HG03175 (cell line): ENCODE results near the gene ATF1.

Experiments used
- ATAC-seq: cut with Tn5 transposase; IDR thresholded peaks from one replicate; pipeline ENCODE4 v1.9.1; 2021; ENCODE audit warnings: mild to moderate bottlenecking, moderate library complexity; ENCODE audit not compliant: unreplicated experiment

Gene ATF1

DNA sequence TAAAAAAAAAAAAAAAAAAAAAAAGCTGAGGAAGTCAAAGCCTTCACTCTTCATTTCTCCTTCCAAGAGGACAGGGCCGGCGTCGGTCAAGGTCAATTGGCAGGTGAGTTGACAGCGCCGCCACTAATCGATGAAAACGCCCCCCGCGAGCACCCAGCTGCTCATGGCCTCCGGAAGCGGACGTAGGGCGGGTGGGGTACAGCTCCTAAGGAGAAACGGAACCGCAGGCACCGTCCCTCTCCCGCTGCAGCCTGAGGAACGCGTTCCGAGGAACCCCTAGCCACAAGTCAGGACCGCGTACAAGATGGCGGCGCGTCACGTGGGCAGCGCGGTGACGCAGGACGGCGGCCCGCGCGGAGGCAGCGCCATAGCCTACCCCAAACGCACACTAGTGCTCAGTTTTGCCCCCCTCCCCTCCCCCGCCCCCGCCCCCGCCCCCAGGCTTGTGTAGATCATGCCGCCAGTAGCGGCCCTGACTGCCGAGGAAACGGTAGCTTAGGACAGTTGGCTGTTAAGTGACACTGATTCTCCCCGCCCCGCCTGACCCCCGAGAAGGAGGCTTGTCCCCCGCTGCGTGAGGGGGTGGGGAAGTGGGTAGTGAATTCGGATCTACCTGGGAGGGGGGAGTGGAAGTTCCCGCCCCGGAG lies at the start of gene ATF1:
ATF1 (plus strand) TSS at position 463 of the 647 bp plus-strand sequence. CDS start 16,045 bp downstream, outside the sequence.
- peak; percentile 81 for ATAC-seq

DNA sequence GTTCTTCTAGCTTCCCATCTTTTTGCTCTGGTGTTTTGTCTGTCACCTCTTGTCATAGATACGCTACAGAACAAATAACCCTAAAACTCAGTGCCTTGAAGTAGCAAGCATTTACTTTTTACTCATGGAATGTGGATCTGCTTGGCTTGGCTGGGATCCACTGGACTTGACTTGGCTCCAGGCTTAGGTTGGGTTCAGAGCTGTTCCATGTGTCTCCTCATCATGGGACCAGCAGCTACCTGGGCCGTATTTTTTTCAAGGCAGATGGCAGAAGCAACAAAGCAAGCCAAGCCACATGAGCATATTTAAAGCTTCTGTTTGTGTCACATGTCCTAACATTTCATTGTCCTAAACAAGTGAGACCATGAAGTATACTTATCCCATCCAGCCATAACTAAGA lies 48.7 kb upstream of the ATF1 start:
- ATAC-seq, result no peak

DNA sequence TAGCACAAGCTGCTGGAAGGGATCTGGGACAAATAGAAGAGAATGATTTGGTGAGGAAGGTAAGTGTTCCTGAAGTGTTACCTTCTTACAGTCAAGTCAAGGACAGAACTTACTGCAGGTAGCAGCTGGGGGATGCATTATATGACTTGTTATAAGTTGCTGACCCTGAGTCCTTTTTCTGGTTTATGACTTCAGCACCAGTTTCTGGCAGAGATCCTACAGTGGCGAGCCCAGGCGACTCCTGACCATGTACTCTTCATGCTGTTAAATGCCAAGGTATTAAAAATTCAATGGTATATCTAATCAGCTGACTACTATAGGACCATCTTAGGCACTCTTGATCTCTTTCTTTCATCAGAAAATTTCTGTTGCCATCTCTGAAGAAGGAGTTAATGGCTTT lies 45.1 kb upstream of the ATF1 start:
- no peak for ATAC-seq

DNA sequence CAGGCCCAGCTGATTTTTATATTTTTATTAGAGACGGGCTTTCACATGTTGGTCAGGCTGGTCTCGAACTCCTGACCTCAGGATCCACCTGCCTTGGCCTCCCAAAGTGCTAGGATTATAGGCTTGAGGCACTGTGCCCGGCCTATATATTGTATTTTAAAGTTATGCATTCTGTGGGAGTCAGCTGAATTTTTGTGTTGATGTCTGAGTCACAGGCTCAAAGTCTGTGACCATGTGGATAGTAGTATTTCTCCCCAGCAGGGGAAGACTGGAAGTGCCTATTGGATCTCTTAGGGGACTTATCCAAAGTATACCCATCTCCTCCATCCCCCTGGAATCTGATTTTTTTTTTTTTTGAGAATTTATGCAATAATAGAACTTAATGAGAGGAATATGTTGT lies 43.8 kb upstream of the ATF1 start:
- no peak for ATAC-seq

DNA sequence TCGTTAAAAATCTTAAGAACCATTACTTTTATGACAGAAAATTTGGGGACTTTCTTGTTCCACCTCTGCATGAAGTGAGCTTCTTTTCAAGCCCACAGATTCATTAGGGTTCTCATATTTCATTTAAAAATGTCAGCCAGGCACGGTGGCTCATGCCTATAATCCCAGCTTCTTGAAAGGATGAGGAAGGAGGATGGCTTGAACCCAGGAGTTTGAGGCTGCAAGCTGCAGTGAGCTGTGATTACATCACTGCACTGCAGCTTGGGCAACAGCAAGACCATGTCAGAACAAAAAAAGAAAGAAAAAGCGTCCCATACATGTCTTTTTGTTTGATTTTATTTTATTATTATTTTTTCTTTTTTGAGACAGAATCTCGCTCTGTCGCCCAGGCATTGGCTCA lies 43.4 kb upstream of the ATF1 start:
- no peak for ATAC-seq

DNA sequence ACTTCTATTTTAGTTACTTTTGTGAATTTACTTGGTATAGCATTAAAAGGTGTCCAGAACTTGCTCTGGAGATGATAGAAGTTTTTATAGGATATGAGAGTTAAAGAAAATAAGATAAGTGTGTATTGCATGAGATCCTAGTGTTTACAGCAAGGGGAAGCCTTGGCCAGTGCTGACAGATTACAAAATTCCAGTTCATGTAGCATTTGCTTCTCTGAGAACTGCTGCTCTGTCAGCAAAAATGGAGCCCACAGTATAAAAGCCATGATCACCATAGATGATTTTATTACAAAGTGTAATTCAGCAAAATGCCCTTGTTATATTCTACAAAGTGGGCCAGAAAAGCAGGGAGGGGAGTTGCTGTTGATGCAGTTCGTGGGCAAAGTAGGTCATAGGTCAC lies 40.0 kb upstream of the ATF1 start:
- no peak for ATAC-seq

DNA sequence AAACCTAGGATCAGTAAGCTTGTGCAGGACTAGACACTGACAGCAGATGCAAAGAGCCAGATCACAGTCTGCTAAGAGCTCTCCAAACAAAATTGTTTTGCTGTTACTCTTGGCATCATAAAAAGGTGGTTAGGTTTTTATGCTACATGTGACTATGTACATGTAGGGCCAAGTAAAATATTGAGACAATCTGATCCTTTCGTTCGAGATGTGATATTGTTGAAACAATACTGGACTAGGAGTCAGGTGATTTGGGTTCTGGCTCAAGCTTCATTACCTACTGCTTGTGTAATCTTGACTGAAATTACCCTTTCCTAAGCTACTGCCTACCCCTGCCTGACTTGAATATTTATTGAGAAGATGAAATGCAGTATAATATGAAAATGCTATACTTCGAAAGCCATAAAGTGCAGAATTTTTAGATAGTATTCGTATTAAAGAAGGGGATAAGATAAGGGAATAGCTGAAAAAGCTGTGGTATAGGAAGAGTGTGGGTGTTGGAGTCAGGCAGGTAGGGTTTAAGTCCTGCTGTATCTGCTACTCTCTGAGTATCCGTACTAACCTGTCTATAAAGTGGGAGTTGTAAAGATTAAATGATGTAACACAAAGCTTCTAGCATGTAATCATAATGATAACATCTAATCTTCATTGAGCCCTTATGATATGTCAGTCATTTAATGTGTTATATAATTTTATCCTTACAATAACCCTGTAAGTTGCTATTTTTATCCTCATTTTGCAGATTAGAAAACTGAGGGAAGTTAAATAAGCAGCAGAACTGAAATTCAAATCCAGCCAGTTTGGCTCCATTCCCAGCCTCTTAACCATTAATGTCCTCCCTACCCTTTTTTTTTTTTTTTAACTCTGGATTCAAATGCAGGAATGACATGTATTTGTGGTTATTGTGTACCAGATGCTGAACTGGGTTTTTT lies 38.6 kb upstream of the ATF1 start:
- ATAC-seq, result no peak

DNA sequence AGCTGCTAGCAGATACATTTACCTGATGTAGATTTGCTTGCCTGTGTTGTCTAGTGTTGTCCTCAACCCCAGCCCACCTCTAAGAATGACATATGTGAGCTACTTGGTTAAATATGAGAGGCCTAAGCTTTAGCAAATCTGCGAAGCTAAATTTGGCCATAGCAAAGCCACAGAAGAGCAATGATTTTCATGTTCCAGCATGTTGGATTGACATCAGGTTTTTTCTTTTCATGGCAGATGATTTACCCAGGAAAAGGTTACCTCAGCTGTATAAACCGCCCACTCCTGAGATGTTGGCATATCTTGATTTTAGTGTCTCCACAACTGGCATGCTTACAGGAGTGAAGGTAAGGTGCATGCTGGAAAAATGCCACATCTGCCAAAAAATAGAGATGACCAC lies 36.4 kb upstream of the ATF1 start:
- no peak for ATAC-seq

DNA sequence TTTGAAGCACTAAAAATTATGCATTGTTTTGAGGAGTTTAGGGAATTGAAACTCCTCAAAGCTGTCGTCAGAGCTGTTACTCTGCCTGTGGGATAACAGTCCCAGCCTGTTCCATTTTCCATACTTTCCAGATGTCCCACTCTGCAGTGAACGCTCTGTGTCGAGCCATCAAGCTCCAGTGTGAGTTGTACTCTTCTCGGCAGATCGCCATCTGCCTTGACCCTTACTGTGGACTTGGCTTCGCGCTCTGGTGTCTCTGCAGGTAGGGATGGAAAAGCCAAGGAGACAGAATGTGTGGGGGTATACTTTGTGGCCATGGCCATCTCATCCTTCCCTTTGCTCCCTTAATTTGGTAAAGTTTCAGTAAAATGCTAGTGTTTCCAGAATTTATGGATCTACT lies 35.5 kb upstream of the ATF1 start:
- ATAC-seq, result no peak

DNA sequence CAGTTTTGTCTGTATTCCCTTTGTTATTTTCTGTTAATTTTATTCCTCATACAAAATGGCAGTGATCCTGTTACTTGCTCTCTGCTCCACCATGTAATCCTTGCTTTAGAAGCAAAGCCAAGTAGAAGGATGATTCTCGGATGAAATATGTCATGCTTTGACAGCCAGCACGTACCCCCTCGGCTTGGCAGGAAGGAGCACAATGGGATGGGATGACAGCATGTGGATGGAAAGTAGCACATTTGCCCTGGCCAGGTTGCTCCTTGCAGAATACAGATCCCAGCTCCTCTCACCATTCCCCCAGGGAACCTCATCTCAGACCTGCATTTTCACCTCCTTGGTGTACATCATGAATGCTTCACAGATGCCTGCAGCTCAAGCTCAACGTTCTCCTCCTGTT lies 35.1 kb upstream of the ATF1 start:
- ATAC-seq, result no peak

DNA sequence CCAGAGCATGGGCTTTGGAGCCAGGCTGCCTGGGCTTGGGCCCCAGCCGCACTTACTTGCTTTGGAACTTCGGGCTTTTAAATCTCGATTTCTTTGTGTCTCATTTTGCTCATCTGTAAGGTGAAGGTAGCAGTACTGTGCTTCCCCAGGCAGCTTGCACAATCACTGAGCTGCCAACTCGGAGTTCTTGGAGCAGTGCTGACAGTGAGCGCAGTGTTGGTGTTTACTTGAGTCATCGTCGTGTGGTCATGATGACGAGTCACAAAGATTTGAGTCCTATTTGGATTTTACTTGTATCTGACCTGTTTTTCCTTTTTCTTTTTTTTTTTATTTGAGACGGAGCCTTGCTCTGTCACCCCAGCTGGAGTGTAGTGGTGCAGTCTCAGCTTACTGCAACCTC lies 31.3 kb upstream of the ATF1 start:
- ATAC-seq, result no peak

DNA sequence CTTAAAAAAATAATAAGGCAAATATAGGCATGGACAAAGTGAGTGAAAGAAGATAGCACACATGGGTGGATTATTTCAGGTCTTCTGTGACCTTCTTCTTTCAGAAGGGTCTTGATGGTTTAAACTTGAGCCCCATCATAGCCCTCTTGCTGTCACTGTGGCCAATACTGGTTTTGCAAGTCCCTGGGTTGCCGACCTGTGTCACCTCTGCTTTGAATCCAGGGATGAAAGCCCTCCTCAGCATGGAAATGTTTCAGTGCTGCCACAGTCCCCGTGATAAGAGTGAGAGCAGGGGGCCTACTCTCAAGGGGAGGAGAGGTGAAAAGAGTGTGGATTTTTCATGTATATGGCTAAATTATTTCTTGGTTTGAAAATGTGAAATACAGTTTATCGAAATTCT lies 30.2 kb upstream of the ATF1 start:
- no peak for ATAC-seq

DNA sequence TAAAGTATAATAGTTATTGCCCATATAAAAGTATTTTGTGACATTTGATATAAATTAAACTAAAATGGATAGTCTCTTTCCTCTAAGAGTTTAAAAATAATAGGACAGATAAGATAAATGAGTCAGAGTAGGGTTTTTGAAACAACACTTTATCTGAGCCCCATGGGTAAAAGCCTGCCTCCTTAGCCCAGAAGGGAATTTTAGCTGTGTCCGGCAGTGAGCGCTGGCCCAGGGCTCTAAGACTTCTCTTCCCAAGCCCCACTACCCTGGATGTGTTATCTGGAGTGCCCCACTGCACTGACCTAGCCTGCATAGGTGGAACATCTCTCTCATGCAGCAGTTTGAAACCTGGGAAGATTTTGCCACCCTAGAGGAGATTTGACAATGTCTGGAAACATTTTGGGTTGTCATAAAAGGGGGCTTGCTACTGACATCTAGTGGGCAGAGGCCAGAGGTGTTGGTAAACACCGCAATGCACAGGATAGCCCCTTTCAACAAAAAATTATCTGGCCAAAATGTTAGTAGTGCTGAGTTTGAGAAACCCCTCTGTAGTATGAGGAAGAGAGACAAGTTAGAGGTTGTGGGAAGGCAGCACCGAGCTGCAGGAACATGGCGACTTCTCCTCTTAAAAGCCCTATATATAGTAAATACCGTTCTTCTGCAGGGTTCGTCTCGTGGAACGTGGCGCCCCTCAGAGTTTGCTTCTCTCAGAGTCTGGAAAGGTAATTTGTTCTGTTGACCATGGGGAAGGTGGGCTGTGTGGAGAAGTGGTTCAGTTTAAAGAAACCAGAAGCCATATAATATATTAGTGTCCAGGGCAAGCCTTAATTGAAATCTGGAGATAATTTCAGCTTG lies 29.3 kb upstream of the ATF1 start:
- no peak for ATAC-seq

DNA sequence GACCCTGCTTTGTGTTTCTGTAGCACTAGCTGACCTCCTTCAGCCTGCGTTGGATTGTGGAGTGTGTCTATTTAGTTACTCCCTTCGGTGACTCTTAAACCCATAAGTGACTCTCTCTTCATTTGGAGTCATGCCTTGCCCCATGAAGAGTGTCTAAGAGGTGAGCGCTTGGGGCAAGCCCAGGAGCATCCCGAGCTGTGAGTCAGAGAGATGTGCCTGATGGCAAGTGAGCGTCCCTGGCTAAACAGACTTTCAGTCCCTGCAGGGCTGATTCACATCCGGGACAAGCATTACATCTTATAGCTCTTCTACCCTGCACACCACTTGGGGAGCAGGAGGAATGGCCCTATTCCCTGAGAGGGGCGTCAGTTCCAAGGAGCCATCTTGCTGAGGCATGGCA lies 24.3 kb upstream of the ATF1 start:
- ATAC-seq, result no peak

DNA sequence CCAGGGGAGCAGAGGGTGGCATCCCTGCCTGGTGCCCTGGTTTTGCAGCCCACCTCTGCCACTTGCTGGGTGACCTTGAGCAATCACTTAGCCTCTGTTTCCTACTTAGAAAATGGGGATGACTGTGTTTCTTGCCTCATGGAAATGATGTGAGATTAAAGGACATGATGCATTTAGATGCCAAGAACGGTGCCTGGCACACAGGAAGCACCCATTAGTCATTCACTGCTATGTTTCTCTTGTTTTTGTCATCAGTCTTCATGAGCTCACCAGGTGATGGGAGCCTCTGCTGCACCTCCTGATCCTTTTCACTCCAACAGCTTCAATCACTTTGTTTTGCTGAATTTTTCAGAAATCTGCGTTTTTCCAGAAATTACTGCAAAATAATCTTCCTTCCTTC lies 23.6 kb upstream of the ATF1 start:
- ATAC-seq, result no peak

DNA sequence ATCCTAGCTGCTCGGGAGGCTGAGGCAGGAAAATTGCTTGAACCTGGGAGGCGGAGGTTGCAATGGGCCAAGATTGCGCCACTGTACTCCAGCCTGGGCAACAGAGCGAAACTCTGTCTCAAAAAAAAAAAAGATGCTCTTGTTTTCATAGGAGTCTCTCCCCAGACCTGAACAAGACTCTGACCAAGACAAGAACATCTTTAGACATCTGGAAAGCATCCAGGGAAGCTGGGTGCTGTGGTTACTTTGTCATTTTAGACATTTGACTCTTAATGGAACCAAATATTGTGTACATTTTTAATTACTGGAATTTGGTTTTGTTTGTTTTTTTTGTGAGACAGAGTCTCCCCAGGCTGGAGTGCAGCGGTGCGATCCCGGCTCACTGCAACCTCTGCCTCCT lies 21.1 kb upstream of the ATF1 start:
- ATAC-seq, result no peak

DNA sequence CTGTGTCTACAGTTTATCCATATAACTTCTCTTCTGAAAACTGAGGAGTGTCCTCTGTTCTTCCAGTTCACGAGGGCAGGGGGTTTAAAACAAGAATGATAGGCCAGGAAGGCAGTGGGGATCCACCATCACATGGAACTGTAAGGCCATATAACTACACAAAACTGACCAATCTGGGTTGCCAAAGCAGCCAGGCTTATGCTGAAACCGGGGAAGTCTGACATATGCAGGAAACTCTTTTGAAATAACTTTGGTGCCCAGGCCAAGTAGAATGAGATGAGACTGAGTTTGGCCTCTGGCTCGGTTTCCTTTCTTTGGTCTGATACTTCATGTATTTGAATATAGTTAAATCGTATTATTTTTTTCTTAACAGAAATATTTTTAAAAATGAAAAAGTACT lies 18.0 kb upstream of the ATF1 start:
- ATAC-seq, result no peak

DNA sequence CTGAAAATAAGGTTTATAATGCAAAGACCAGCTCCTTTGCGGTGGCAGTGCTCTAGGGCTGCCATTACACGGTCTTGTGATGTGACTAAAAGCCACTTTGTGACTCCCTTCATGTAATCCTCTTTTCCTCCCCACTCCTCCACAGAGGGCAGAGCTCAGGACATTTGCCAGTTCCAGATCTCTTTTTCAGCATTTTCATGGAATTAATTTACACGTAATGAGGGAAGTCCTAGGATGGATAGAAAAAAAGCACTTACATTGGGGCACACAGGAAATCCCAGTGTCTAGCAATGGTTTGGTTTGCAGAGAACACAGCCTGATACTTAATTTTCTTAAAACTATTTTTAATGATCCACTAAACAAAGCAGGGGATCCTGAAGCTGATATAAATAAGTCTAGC lies 17.5 kb upstream of the ATF1 start:
- no peak for ATAC-seq

DNA sequence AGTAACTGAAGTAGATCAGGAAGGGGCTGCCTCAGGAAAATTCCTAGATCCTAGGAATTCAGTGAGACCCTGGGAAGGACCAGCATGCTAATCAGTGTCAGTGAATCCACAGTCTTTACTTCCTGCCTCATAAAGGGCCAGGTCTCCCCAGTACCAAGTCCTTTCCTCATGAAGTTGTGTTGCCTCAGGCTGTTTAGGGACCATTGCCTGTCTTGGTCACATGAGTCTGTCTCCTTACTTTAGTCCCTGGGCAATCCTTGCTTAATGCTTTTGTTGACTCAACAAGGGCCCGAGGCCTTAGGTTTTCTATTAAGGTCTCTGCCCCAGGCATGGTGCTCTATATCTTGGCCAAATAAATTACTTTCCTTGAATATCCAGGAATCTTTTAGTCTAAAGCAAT lies 16.1 kb upstream of the ATF1 start:
- ATAC-seq, result no peak

DNA sequence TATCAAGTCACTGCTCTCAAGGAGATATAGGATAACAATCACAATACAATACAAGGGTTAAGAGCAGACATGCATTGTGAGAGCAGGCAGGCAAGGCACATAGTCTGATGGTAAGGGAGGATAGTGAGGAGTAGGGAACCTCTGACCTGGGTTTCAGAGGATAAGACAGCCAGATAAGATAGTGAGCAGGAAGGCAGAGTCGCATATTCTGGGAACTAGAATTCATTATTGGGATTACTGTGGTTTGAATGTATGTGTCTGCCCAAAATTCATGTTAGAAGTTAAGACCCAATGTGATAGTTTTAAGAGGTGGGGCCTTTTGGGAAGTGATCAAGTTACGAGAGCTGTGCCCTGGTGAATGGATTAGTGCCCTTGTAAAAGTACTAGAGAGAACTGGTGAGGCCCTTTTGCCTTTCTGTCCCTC lies 14.4 kb upstream of the ATF1 start:
- no peak for ATAC-seq

DNA sequence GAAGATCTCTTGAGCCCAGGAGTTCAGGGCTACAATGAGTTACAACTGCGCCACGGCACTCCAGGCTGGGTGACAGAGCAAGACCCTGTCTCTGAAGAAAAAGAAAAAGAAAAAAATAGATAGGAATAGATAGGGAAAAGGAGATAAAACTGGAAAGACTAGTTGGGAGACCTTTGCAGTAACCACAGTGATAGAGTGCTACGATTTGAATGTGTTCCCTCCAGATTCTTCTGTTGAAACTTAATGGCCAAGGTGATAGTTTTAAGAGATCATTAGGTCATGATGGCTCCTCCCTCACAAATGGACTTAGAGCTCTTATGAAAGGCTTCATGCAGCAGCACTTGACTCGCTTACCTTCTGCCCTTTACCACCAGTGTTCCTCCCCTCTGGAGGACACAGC lies 13.5 kb upstream of the ATF1 start:
- ATAC-seq, result no peak
